Fibroblast of gingiva (primary cell): Measurements from ENCODE around the gene GNRHR.
A peak's percentile ranks its signal among the peaks of the same experiment; 100 is the strongest.
"Not testable (repeated sequence)": the region's sequence is repeated elsewhere in the genome, so short reads cannot be mapped to it uniquely, and the experiment has no call there.

Source experiments
- DNase-seq: peaks from one replicate; pipeline ENCODE4 v3.0.0-alpha.2; 2011; ENCODE audit warnings: low read depth

Gene GNRHR, protein sequence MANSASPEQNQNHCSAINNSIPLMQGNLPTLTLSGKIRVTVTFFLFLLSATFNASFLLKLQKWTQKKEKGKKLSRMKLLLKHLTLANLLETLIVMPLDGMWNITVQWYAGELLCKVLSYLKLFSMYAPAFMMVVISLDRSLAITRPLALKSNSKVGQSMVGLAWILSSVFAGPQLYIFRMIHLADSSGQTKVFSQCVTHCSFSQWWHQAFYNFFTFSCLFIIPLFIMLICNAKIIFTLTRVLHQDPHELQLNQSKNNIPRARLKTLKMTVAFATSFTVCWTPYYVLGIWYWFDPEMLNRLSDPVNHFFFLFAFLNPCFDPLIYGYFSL

DNA sequence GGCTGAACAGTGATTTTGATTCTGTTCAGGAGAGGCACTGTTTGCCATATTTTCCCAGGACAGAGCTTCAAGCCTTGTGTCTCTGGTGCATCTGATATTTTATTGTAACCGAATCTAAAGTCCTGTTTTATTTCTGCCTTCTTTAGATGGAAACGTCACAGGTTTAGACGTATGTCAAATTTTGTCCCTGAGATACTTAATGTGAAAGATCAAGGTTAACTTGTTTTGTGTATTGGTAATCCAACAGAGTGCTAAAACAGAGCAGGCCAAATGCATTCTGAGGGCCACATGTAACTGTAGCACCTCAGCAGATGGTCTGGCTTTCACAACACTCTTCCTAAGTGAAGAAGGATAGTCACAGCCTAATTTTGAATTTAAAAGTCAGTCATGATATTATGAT is at the start of gene GNRHR:
TSS of gene GNRHR (minus strand) at position 101 of the 400 bp plus-strand sequence. CDS start at position 48, 53 bp downstream.
- DNase-seq = no peak

DNA sequence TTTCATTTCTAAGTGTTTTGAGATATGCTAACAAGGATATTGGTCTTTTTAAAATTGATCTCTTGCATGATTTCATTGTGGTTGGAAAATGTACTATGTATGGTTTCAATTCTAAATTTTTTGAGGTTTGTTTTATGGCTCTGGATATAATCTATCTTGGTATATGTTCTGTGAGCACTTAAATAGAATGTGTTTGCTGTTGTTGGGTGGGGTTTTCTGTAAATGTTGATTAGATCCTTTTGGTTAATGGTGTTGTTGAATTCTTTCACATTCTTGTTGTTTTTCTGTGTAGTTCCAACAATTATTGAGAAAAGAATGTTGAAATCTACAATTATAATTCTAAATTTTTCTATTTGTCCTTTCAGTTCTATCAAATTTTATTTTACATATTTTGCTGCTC is 42.6 kb upstream of the GNRHR start:
- no peak for DNase-seq

DNA sequence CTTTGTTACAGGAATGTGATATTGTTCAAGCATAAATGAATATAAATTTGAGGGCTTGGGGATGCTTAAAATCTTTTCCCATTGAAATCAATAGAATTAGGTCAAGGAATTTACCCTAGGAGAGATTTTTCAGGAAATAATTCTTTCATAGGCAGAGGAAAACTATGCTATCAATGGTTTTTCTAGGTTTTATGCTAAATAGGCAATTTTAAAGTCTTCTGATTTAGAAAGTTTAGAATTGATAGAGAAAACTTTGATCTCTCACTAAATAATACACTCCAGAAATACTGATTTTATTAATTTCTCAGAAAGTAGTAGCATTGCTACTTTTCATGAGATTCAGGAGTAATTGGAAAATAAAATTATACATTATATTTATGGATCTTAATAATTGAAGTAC is 36.5 kb upstream of the GNRHR start:
- DNase-seq = no peak

DNA sequence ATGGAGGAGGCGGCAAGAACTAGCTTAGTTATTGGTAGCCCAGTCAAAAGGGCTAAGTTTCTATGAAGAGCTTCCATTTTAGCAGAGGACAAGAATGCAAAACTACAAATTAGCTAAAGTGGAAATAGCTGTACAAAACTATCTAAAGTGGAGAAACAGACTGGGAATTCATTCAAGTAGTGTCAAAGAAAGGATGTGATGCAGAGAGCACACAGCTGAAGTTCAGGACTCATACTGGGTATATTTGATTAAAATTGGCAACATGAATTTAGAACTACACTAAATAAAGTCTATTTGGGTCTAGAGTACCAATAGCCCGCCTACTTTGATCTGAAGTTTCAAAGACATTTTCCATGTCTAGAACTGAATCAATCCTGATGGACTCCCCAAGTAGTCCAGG is 33.1 kb upstream of the GNRHR start:
- no peak for DNase-seq

DNA sequence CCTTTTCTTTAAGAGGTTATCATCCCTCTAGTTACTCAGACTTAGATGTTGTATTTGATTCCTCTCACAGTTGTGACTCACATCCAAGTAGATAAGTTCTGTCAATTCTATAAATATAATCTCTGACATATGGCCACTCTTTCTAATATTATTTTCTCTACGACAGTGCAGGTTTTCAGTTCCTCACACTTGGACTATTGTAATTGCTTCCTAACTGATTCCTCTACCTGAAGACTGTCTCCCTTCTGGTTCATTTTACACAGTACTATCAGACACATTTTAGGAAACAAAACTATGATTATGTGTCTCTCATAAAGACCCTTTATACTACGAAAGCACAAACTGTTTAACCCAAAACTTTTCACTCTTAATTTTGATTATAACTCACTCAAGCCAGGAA is 31.3 kb upstream of the GNRHR start:
- no peak for DNase-seq

DNA sequence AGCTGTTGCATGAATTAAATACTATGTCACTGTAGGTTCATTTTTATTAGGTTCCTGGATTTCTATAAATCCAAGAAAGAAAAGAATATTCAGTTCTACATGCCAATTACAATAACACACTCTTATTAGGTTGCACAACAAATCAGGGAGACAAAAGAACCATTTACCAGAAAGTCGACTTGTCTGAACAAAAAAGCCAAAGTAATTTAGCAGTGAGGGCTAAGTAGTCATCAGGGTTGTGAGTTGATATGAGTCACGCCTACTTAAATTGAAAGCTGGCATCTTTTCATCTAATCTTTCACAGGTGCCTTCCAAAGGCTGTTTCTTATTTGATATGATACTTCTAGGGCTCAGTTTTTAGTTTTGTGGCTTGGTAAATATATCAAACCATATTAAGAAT is 25.4 kb upstream of the GNRHR start:
- DNase-seq = no peak

DNA sequence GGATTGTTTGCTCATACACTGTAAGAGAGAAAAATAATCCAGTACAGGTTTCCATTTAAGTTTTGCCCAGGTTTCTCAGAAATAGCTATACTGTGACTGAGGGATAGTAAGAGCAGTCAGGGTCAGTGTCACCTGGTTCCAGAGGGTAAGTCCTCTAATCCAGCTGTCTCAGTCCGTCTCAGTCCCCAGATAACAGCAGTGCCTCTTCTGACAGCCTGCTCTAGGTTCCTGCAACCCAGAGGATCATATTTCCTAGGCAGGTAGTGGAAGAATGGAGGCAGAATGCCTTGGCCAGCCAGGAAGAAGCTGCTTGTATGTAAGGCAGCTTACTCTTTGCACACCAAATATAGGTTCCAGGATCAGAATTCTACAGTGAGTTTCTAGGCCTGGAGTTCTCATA is 22.6 kb upstream of the GNRHR start:
- no peak for DNase-seq

DNA sequence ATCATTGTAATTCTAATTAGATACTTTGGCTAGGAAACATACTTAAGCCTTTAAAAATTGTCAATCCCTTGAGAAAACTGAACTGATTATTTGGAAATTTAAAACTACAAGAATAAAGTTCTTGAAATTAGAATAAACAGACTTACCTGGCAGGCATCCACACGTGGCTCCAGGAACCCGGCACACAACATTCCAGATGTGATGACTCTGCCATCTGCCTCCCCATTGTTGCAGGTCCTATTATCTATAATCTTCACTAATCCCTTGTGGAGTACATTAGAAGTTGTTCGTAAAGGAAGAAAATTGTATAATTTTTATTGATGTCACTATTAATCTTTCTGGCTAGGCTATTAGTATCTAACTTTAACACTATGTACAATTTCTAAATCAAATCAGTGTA is 16.2 kb upstream of the GNRHR start:
- no peak for DNase-seq

DNA sequence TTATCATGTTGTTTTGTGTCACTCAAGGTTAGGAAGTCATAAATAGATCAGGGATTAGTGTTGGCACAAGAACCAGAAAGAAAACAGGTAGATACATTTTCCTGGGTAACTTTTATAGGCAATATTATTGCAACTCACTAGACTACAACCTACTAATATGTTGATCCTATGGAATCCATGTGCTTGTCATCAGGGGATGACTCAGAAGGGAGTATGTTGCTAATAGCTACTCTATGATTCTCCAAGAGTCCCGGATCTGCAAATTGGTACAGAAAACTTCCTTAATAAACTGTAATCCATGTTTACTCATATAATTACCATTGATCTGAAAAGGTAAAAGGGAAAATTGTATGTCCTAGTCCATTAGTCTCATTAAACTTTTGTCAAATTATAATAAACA is 11.7 kb upstream of the GNRHR start:
- no peak for DNase-seq

DNA sequence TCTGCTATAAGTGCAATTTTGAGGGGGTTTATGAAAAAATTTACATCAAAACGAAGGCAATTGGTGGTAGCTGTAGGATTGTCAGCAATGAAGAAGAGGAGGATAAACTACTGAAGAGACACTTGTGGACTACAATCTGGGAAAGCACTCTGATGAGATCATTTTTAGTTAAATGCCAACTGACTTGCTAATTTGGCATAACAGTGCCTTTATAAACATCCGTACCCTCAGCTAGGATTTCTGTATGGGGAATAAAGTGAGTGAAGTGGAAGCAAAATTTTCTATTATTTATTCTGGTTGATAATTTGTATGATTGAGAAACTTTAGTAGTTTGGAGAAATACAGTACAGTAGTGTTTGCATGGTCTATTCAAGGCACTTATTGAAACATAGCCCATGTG is 11.2 kb upstream of the GNRHR start:
- peak; percentile 58 for DNase-seq

DNA sequence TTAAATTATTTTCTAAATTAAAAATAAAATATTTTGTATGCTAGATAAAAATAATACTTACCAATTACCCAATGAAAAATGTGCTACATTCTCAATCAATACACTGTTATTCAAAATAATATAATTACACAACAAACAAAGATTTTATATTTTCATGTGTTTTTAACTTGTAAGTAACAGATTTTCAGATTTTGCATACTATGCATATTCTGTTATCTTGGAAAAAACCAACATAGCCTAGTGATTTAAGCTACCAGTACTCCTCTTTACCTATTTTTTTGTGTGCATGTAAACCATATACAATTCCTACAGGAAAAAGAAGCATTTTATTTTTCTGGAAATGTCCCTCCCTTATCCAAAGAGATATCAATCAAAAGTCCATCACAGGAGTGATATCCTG is 10.0 kb upstream of the GNRHR start:
- DNase-seq = no peak

DNA sequence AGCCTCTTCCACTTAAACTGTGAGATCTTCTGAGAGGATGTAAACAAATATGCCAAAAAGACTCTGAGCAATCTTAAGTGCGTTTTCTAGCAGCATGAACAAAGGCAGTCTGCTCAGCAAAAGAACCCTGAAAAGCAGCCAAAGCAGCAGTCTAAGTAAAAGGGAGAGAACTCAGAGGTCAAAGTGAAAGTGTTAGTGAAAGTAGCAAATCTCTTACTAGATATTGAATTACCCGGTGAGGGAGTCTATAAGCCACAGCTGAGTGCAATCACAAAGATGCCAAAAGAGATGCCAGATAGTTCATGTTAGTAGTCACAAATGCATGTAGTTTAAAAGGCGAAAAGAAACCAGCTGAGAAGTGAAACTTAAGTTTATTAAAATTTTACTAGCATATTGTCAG is 7.9 kb upstream of the GNRHR start:
- peak; percentile 38 for DNase-seq

DNA sequence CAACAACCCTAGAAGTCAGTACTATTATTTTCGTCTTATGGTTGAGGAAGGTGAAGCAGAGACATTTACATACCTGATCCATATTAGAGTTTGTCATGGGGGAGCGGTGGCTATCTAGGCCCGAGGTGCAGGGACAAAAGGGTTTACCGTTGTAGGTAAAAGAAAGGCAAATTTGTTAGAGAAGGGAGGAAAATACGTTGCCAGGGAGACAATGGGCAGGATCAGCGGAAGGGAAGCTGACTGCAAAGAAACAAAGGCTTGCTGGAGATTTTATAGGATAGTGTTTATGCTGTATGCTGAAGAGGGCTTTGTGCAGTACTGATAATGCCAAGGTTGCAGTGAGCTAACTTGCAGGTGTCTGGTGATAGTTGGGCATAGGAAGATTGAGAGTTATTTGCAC is 2.8 kb upstream of the GNRHR start:
- not testable (repeated sequence) for DNase-seq

DNA sequence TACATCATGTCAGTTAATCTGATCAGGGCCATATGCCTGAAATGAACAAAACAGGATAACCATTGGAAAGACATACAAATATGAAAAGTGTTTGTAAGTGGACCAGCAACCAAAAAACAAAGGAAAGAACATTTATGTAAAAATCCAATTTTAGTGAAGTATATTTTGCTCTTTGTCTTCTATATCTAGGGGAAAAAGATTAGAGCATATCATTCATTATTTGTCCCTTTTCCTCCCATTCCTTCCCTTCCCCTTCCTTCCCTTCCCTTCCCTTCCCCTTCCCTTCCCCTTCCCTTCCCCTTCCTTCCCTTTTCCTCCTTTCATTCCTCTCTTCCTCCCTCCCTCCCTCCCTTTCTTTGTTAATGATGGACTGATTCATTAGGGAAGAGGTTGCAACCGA is 1.8 kb upstream of the GNRHR start:
- no peak for DNase-seq

DNA sequence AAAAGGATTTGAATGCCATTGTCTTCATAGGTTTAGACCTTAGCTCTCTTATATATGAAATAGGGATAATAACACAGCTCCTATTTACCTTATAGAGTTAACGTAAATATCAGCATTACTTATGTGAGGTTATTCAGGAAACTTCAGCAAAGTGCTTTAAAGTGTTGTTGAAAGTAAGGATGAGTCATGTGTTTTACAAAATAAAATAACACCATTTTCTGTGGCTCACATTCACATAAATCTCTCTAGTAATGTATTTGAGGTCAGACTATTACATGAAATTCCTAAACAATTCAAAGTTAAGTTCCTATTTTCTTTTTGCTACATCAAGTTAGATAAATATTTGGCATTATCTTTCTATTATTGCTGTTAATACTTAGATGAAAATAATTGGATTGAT is 2.9 kb downstream of the GNRHR start:
- no peak for DNase-seq

DNA sequence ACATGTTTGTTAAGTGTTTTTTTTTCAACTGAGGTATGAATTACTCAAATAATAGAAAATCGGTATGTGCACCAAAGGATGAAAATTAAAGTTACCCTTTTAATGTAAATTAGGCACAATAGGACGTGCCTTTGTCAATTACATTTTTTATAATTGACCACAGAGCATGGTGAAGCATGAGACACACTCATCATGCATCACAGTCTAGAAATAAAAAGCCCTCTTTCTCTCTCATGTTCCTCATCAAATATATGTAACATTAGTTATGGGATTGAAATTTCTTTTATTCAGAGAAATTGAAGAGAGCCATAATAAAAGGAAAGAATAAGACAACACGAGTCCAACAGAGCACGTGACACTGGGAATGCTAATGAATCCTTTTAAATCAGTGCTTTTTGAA is 3.5 kb downstream of the GNRHR start:
- DNase-seq = no peak

DNA sequence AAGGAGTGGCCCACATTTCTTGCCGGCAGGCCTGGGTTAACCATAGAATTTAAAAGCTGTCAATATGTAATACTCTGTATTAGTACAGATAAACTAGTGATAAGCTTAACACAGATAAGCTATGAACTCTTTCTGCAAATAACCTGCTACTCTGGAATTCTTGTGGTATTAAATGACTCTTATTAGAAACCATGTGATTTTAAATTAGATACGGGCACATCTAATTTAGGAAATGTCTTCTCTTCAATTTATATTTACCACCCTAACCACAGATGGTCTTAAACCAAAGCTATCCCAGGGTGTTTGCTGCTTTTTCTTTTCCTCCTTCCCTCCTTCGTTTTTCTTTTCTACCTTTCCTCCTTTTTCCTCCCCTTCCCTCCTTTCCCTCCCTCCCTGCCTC is 4.9 kb downstream of the GNRHR start:
- DNase-seq = no peak

DNA sequence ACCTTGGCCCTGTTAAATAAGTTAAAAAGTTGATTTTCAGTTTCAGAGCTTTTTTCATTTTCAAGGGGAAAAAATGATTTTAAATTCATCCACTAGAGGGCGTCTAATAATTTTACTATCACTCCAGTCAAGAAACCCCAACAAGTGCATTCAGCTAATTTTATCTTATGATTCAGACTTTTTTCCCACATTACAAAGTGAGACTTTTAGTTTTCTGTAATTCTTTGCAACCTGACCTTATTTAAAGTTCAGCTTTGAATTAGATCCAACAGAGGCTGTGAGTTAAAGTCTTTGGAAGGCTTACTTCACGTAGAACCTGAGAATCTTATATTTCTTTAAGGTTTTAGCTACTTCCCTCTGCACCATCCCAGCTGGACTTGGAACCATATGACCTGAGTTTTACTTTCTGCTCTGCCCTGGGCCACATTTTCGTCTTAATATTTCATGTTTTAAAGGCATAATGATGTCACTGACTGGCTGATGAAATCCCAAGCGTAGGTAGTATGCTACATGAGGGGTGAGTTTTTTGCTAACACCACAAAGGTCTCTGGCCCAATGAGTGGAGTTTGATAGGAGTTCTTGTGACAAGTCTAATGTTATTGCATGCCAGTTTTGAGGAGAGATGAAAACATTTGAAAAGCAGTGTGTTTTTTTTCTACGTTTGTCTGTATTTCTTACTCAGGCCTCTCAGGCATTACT is 7.2 kb downstream of the GNRHR start:
- peak; percentile 14 for DNase-seq

DNA sequence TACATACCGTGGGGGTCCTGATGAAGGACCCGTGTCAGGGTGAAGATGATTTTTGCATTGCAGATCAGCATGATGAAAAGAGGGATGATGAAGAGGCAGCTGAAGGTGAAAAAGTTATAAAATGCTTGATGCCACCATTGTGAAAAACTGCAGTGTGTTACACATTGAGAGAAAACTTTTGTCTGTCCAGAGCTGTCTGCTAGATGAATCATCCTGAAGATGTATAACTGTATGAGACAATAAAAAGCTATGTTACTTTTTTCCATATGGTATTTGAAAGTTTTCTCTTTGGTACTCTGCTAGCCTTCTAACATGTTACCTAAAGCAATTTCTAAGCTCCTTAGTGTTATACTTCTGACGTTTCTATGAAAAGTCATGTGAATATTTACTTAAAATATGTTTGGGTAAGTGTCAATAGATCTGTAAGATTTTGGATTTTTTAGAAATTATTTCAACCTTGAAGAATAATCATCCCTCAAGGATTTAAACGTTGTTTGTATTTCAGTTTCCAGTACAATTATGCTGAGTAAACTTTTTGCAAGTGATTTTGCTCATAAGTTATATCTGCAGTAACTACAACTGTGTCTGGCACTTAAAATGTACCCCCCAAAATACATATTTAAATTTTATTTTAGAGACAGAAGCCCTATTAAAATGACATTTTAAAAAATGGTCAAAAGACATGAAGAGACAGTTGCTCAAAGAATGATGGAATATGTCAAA is 9.5 kb downstream of the GNRHR start:
- DNase-seq = no peak

DNA sequence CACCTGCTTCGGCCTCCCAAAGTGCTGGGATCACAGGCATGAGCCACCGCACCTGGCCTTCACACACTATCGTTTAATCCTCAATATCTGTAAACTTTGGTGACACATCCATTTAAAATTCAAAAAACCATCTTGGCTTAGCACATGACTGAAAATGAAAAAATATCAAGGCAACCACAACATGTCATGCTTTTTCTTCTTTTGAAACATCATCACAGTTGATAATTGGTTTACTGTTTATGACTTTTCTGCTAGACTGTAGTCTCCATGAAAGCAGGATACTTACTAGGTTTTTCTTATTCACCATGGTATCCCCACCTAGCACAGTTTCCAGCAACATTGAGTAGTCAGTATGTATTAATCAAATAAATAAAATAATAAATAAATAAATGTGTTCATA is 11.0 kb downstream of the GNRHR start:
- DNase-seq = no peak

DNA sequence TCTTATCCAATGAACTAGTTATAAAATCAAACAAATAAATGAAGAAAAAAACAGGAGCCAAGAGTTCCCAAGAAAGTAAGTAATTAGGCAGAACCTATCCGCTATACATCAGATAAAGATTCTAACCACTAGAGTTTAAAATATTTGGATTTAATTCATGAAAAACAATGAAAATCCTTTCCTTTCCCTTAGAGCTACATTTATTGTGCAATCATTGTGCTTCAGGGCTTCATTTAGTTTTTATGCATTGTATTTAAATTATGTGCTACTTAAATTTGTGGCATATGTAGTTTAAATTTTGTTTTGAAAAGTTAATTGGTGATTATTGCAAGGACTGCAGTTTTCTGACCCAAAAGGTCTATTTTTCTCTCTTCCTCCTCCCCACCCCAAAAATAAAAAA is 17.9 kb downstream of the GNRHR start:
- DNase-seq = no peak

DNA sequence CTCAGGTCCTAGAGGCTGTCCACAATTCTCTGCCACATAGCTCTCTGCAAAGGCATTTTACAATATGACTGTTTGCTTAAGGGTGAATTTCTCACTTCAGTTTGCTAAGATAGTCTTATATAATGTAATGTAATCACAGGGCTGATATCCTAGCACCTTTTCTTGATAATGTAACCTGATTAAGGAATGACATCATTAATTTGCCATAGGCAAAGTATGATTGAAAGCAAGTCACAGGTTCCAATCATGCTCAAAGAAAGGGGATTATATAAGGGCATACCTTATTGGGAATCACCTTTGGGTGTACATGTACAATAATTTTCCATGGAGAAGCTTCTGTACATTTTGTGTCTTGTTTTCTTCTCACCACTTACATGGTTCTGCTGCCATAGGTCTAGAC is 18.9 kb downstream of the GNRHR start:
- no peak for DNase-seq

DNA sequence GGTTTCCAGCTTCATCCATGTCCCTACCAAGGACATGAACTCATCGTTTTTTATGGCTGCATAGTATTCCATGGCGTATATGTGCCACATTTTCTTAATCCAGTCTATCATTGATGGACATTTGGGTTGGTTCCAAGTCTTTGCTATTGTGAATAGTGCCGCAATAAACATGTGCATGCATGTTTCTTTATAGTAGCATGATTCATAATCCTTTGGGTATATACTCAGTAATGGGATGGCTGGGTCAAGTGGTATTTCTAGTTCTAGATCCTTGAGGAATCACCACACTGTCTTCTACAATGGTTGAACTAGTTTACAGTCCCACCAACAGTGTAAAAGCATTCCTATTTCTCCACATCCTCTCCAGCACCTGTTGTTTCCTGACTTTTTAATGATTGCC is 23.7 kb downstream of the GNRHR start:
- not testable (repeated sequence) for DNase-seq
